Measurements from ENCODE around the gene PPP1R9B. TPM values are rescaled to one million over a fixed set of nuclear protein-coding genes. Genes with fewer than 3 reads are reported as not detected.
A peak's percentile ranks its signal among the peaks of the same experiment; 100 is the strongest.

Gene PPP1R9B
- total RNA-seq, 1 donor from 2014 or later: 45.8 TPM

DNA sequence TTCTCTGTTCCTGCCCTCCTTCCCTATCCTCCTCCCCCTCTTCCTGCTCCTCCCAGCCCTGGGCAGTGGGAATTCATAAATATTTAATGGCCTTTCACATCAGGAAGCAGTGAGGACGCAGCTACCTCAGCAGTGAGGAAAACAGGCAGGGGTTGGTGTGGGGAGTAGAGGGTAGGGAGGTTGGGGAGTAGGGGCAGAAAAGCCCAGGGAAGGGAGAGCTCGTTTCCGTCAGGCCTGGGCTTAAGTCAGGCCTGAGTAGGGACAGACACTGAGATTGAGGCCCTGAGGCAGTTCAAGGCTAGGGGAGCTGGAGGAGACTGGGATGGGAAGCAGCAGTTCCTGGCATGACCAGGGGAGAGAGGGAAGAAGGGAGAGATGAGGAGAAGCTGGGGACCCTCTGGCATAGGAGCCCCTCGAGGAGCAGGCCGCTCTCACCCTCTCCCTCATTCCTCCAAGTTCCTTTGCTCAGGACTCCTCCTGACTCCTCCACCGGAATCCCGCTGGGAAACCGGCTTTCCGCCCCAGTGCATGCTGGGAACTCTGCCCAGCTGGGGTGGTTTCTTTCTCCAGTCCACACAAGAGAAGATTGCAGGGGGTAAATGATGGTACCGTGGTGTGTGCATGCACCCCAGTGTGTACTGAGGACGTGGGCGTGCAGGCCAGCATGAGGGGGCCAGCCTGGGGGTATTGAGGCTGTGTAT lies 26.7 kb downstream of the PPP1R9B start:
- DNase-seq: no peak

- DNase-seq: no peak
Observed at GRCh38 chr17:50122945-50123344, 27.5 kb downstream of the PPP1R9B start.

DNA sequence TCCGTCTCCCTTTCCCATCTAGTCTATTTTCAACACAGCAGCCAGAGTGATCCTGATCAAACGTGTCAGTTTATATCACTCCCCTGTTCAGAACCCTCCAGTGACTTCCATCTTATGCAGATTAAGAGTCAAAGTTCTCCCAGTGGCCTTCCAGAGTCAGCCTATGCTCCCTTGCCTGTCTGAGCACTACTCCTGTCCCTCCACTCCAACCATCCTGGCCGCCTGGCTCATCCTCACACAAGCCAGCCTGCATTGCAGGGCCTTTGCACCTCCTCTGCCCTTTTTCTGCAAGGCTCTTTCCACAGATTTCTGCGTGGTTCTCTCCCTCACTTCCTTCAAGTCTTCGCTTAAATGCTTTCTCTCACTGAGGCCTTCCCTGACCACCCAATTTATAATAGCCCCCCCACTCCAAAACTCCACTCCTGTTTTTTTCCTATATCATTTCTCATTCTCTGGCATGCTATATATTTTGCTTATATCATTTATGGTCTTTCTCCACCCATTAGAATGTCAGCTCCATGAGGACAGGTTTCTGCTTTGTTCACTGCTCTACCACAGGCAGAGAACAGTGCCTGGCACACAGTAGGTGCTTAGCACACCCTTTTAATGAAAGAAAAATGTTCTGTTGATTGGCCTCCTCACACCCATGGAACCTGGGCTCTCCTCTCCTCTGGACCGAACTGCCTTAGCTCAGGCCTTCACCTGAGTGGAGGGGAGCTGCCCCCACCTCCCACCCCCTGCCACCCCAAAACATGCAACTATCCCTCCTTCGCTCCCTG lies 29.8 kb downstream of the PPP1R9B start:
- DNase-seq: no peak

- no peak for DNase-seq
Observed at GRCh38 chr17:50118828-50119218, 31.7 kb downstream of the PPP1R9B start.

- DNase-seq: no peak
Observed at GRCh38 chr17:50118076-50118827, 32.2 kb downstream of the PPP1R9B start.

GRCh38 chr17:50117202-50118051 lies 33.0 kb downstream of the PPP1R9B start:
- DNase-seq: peak; percentile 78

DNA sequence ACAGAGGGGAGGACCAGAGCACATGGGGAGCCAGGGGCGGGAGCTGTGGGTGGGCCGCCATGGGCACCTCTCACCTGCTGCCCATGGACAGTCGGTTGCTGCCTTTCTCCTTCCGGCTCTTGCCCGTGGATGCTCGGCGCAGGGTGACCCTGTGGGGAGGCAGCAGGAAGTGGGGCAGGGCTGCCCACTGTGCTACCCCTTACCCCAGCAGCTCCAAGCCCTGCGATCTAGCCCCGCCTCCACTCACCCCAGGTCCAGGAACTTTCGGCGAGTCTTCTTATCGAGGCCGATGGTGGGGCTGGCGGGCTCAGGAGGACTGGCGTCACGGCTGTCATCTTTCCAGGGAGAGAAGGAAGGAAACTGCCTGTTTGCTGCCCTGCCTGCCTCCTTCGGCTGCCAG lies 34.7 kb downstream of the PPP1R9B start:
- no peak for DNase-seq

GRCh38 chr17:50114849-50115357 lies 35.6 kb downstream of the PPP1R9B start:
- peak; percentile 83 for DNase-seq

DNA sequence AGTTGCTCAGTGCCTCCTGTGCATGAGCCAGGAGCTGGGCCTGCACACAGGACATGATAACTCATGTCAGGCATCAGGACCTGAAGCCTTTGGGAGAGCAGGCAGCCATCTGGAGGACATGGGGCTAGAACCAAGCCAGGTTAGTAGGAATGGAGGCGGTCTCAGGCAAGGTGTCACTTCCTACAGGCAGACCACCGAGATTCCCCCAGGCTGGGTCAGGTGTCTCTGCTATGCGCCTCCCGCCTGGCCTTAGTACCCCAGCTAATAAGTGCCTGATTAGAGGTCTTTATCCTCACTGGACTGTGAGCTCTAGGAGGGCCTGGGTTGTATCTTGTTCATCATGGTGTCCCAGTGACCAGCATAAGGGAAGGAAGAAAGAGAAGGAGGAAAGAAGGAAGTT lies 36.1 kb downstream of the PPP1R9B start:
- no peak for DNase-seq

DNA sequence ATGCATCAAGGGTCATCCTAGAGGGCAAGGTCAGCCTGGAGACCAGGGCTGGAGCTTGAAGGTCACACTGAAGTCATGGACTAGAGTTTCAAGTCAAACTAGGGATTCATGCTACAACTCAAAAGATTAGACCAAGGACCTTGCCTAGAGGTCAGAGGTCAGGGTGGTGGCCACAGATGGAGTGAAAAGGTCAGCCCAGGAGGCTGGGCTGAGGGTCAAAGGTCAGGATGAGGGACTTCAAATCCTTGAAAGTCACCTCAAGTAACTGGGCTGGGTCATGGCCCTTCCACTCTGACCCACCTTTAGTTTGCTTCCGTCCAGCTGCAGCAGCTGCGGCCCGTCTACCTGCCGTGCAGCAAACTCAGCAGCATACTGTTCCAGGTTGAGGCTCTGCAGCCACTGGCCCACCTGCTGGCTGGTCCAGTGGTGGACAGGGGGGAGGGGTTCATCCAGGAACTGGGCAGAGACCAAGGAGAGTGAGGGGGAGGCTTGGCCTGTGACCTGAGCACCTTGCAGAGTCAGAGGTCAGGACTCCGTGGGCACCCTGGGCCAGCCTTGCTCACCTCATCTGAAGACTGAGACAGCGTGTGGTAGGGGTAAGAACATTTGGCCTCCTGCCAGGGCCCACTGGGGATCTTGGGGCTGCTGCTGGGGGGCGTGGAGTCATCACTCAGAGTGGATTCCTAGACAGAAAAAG lies 36.7 kb downstream of the PPP1R9B start:
- DNase-seq: no peak

GRCh38 chr17:50112694-50113093 lies 37.8 kb downstream of the PPP1R9B start:
- no peak for DNase-seq

GRCh38 chr17:50111673-50112655 lies 38.5 kb downstream of the PPP1R9B start:
- DNase-seq: no peak

GRCh38 chr17:50110591-50111349 lies 39.7 kb downstream of the PPP1R9B start:
- no peak for DNase-seq

DNA sequence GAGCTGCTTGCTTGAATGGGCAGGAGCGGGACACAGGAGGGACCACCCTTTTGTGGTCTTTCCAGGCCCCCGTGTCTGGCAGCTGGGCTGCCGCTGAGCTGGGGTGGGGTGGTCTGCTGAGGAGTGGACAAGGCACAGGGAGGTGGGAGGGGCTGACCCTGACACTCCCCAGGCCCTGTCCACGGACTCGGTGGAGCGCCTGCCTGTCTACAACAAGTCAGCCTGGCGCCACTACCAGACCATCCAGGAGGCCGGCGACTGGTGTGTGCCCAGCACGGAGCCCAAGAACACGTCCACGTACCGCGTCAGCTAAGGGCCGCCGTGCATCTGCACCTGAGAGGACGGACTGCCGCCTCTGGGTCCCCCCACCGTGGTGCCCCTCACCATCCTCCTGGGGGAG lies 40.7 kb downstream of the PPP1R9B start:
- no peak for DNase-seq

- no peak for DNase-seq
Observed at GRCh38 chr17:50109207-50109606, 41.3 kb downstream of the PPP1R9B start.

DNA sequence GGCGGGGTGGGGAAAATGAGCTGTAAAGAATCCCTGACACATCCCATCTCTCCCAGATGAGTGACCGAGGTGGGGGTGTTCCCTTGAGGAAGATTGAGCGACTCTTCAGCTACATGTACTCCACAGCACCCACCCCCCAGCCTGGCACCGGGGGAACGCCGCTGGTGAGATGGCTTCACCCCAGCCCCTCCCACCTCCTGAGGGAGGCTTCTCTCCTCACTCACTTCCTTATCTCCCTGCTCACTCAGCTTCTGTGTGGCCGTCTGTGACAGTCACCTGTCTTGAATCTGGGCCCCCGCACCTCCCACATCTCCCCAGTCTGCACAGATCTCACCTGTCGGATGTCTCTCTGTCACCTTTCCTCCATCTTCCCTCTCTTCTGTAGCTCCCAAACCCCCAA lies 41.9 kb downstream of the PPP1R9B start:
- no peak for DNase-seq

- no peak for DNase-seq
Observed at GRCh38 chr17:50107790-50108414, 42.6 kb downstream of the PPP1R9B start.

GRCh38 chr17:50106393-50107131 lies 43.9 kb downstream of the PPP1R9B start:
- DNase-seq: no peak

Measured in dermis blood vessel endothelial cell (primary cell).